LNCaP clone FGC (cell line): Measurements from ENCODE around the gene MATN1.

Experiments used
- DNase-seq: peaks from one replicate; pipeline ENCODE4 v3.0.0-alpha.2; 2011; ENCODE audit warnings: low read depth
- H3K4me3 ChIP-seq: 2 replicates; pipeline ENCODE4 v1.5.1; 2011; ENCODE audit warnings: mild to moderate bottlenecking, low read depth, low read length, control low read depth
- TF ChIP-seq, protein P1 (sequence below): IDR thresholded peaks from 2 replicates; pipeline ENCODE4 v1.5.1; 2012; ENCODE audit warnings: mild to moderate bottlenecking; ENCODE audit not compliant: control insufficient read depth, insufficient read depth; ENCODE audit errors: extremely low read depth

Gene MATN1

DNA sequence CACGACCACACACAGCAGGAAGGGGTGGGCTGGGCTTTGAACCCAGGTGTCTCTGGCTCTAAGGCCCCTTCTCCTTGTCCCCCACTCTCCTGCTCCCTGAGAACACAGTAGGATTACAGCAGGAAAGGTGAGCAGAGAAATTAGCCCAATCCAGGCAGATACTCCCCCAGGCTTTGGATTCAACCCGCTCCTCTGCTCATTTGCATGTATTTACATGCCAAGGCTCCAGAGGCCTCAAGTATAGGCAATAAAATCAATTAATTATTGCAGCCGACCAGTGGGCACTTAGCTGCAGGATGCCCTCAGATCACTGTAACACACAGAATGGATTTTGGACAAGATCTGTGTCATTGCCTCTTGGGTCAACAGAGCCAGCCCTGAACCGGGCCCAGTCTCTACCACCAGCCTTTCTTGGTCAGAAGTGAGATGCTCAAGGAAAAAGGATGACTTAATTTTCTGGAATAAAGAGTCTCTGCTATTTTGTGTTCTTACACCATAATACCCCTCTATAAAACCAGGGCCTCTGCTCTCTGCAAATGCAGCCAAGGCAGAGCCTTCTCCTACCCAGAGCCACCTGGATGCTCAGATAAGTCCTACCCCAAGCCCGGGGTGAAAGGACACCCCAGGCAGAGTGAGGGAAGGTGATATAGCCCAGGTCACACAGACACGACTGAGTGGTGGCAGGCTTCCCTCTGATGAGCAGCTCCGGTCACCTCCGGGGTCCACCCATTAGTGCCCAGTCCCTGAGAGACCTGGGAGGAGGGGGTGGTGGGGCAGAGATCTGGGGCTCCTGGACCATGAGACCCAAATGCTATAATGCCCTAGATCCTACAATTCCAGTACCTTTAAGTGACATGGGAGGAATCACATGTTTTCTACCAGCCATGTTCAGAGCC is 28.9 kb downstream of the MATN1 start:
- DNase-seq = no peak
- TF ChIP-seq, protein P1, sequence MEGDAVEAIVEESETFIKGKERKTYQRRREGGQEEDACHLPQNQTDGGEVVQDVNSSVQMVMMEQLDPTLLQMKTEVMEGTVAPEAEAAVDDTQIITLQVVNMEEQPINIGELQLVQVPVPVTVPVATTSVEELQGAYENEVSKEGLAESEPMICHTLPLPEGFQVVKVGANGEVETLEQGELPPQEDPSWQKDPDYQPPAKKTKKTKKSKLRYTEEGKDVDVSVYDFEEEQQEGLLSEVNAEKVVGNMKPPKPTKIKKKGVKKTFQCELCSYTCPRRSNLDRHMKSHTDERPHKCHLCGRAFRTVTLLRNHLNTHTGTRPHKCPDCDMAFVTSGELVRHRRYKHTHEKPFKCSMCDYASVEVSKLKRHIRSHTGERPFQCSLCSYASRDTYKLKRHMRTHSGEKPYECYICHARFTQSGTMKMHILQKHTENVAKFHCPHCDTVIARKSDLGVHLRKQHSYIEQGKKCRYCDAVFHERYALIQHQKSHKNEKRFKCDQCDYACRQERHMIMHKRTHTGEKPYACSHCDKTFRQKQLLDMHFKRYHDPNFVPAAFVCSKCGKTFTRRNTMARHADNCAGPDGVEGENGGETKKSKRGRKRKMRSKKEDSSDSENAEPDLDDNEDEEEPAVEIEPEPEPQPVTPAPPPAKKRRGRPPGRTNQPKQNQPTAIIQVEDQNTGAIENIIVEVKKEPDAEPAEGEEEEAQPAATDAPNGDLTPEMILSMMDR = no peak
- no peak overlapping the region for H3K4me3 ChIP-seq

DNA sequence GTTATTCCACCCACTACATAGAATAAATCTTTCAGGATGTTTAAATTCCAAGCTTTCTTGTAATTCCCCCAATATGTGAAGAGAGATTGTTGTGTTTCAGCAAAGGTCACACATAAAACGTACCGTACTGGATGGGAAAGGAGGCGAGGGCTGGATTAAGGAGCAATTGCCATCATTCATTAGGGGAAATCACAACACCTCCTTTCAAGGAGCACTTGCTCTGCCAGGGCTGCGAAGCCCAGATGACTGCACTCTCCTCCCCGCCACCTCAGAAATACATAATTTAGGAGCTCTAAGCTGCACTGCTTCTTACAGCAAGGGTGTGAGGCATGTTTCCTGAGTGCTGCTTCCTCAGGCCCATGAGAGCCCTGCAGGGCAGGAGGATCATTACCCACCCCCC is 29.6 kb downstream of the MATN1 start:
- TF ChIP-seq, protein P1 = no peak
- no peak for DNase-seq
- H3K4me3 ChIP-seq = no peak overlapping the region

DNA sequence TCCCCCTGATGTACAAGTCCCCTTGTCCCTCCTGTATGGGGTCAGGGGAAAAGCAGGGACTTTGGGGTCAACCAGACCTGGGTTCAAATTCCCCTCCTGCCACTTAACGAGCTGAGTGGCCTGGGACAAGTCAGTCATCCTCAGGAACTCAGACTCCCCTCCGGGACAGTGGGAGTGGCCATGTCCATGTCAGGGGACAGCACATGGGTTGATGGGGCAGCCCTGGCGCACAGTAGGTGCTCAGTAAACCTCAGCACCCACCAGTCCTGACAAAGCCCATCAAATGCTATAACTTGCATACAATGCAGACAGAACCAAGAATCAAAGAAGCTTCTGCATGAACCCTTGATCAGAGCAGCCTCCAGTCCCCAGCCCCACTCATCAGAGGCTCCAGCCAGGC is 30.0 kb downstream of the MATN1 start:
- DNase-seq = no peak
- TF ChIP-seq, protein P1 = no peak
- no peak overlapping the region for H3K4me3 ChIP-seq

DNA sequence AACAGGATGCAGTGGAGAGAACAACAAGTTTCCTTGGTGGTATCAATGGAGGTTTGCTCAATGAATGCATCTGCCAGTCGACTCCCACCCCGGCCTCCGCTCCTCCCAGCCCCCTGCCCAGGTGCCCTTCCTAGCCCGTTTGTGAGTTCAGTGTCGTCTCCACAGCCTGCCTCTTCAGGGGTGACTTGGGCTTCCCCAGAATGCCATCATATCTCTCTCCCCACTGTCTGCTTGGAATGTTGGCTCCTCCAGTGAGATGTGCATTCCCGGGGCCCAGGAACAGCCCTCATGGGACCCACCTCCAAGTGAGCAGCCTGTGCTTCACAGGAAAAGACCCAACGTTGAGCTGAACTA is 30.5 kb downstream of the MATN1 start:
- no peak for DNase-seq
- H3K4me3 ChIP-seq = no peak overlapping the region
- TF ChIP-seq, protein P1 = no peak

DNA sequence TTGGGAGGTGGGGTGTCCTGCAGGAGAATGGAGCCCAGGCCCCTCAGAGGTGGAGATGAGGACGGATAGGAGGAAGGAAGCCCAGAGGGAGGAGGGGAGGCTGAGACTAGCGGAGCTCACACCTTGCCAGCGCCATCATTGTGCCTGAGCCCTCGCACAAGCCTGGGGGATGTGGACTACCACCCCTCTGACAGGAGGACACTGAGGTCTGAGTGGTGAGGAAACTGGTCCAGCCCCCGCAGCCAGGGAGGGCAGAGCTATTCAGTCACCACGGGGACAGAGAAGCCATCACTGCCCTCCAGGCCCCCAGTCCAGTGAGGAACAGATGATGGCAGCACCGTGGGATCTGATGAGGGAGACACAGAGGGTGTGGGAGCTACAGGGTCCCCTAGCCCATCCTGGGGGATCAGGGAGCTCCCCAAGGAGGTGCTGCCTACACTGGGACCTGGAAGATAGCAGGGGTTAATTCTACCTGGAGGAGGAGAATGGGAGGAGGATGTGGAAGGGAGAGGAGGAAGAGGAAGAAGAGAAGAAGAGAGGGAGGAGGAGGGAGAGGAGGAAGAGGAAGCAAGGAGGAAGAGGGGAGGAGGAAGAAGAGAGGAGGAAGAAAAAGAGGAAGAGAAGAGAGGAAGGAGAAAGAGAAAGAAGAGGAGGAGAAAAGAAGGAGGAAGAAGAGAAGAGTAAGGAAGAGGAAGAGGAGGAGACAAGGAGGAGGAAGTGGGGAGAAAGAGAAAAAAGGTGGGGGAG is 31.0 kb downstream of the MATN1 start:
- TF ChIP-seq, protein P1 = no peak
- no peak for DNase-seq

DNA sequence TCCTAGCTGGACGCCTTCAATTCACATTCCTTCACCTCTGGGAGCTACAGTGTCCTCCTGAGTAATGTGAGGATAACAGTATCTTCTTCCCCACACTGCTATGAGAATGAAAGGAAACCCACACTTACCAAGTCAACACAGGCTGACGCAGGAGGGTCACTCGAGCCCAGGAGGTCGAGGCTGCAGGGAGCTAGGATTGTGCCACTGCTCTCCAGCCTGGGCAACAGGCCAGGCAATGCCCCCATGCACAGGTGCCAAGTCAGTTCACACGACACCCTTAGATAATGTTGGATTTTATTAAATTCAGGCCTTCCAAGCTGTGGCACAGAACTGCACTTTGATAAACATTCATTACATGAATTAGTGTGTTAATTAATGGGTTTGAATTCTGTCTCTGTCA is 31.9 kb downstream of the MATN1 start:
- TF ChIP-seq, protein P1 = no peak
- no peak overlapping the region for H3K4me3 ChIP-seq
- DNase-seq = no peak

More for the DNA sequence above, 31.0 kb downstream of the MATN1 start:
- H3K4me3 ChIP-seq = no peak overlapping the region
